Nephron (organoid): ENCODE results near the gene ABCB9.
A peak's percentile ranks its signal among the peaks of the same experiment; 100 is the strongest.

Experiments used
- H3K27ac Mint-ChIP-seq, 3 experiments: 2 replicates each; pipeline ENCODE4 v1.8.0; 2020; ENCODE audit warnings: mixed read lengths in 3 of 3, mild to moderate bottlenecking in 2 of 3, moderate library complexity in 1 of 3
- H3K27me3 Mint-ChIP-seq: 2 replicates; pipeline ENCODE4 v1.8.0; 2021; ENCODE audit warnings: low read depth, mild to moderate bottlenecking, moderate library complexity, mixed read lengths
- H3K36me3 Mint-ChIP-seq: 2 replicates; pipeline ENCODE4 v1.8.0; 2020; ENCODE audit warnings: low read depth, mixed read lengths
- H3K4me1 Mint-ChIP-seq: 2 replicates; pipeline ENCODE4 v1.8.0; 2020; ENCODE audit warnings: mixed read lengths
- H3K4me3 Mint-ChIP-seq, 3 experiments: 2 replicates each; pipeline ENCODE4 v1.8.0; 2020; ENCODE audit warnings: mild to moderate bottlenecking in 3 of 3, mixed read lengths in 3 of 3, moderate library complexity in 2 of 3
- H3K9me3 Mint-ChIP-seq: 2 replicates; pipeline ENCODE4 v1.8.0; 2020; ENCODE audit warnings: mixed read lengths
- TF ChIP-seq, protein P1 (sequence below), 3 experiments: fragments of 200-600 bp; sonication (generic); IDR thresholded peaks; one replicate each; pipeline ENCODE4 v1.5.0; 2021; ENCODE audit warnings: antibody characterized with exemption in 3 of 3; ENCODE audit not compliant: unreplicated experiment in 3 of 3

Gene ABCB9

DNA sequence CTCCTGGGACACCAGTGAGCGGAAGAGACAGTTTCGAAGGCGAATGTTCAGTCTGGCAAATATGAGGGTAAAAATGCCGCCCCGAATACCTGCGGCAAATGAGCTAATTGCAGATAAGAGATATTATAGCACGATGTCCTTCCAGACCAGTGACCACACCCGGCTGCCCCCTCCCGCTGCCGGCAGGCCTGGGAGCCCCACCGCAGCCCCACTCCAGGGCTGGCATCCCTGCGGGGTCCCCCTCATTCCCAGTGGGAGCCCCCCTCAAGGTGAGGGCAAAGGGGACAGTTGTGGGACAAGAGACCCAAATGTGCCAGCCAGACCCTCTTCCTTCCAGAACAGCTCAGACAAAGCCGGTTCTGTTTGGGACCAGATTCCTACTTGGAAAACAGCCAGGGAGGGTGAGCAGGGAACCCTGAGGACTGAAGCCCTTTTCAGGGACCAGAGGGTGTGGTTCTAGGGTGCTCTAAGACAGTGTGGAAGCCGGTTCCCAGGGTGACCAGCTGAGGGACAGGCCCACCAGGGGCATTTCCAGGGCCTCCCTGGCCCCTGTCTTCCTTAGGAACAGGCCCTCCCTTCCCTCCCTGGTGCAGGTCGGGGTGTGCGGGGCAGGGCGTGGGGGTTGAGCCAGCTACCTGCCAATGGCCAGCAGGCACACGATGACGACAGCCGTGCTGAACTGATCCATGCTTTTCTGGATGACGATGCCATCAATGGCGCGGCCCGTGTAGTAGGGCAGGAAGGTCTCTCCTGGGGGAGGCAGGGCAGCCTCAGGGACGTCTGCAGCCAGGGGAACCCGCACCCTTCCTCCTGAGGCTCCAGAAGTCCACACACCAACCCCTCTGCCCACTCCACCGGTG lies 16.2 kb downstream of the ABCB9 start:
- Mint-ChIP-seq H3K4me3 (no peak overlapping the region), H3K27ac (no peak overlapping the region), H3K4me1 (peaks cover 13% of the 10 kb centered on the region), H3K27me3 (peaks cover 3% of the 10 kb centered on the region), H3K9me3 (no peaks in the 10 kb centered on the region), H3K36me3 (peaks cover 7% of the 10 kb centered on the region)
- TF ChIP-seq, protein P1, sequence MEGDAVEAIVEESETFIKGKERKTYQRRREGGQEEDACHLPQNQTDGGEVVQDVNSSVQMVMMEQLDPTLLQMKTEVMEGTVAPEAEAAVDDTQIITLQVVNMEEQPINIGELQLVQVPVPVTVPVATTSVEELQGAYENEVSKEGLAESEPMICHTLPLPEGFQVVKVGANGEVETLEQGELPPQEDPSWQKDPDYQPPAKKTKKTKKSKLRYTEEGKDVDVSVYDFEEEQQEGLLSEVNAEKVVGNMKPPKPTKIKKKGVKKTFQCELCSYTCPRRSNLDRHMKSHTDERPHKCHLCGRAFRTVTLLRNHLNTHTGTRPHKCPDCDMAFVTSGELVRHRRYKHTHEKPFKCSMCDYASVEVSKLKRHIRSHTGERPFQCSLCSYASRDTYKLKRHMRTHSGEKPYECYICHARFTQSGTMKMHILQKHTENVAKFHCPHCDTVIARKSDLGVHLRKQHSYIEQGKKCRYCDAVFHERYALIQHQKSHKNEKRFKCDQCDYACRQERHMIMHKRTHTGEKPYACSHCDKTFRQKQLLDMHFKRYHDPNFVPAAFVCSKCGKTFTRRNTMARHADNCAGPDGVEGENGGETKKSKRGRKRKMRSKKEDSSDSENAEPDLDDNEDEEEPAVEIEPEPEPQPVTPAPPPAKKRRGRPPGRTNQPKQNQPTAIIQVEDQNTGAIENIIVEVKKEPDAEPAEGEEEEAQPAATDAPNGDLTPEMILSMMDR (IDR thresholded peaks at IDR 0.05; ENCODE audit: unreplicated experiment in 3 of 3), result no peak

DNA sequence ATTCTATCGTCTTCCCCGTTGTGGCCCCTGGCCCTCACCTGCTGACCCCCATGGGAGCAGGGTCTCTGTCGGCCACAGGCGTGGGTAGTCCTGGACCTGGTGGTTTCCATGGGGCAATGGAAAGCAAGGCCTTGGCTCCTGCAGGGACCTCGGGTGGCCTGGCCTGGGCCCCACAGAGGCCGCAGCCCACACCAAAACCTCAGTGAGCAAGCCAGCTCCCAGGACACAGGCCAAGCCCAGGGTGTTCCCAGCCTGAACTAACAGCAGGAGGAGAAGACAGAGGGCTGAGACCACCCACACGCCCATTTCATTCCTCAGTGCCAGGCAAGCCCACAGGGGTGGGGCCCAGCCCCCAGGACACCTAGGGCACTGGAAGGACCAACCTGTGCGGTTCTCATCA lies 16.9 kb downstream of the ABCB9 start:
- Mint-ChIP-seq H3K9me3 (no peaks in the 10 kb centered on the region), H3K36me3 (peaks cover 7% of the 10 kb centered on the region), H3K27ac (no peak overlapping the region), H3K4me3 (no peak overlapping the region), H3K27me3 (peaks cover 3% of the 10 kb centered on the region), H3K4me1 (peaks cover 11% of the 10 kb centered on the region)
- TF ChIP-seq, protein P1 (IDR thresholded peaks at IDR 0.05; ENCODE audit: unreplicated experiment in 3 of 3), result no peak

DNA sequence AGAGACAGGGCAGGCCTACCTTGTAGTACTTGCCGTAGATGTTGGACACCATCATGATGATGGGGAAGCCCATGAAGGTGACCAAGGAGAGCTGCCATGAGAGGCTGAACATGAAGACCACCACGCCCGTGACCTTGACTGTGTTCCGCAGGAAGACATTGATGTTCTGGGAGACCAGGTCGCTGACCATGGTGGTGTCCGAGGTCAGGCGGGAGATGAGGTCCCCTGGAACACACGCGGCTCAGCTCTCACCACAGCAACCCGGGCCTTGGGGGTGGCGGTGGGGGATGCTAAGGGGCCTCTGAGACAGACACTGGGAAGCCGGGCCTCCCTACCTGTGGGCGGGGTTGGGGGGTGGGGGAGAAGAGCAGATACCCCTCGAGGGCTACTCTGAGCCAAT lies 17.7 kb downstream of the ABCB9 start:
- Mint-ChIP-seq H3K27me3 (peaks cover 3% of the 10 kb centered on the region), H3K4me1 (peaks cover 11% of the 10 kb centered on the region), H3K4me3 (no peak overlapping the region), H3K9me3 (no peaks in the 10 kb centered on the region), H3K36me3 (peaks cover 7% of the 10 kb centered on the region), H3K27ac (no peak overlapping the region)
- TF ChIP-seq, protein P1 (IDR thresholded peaks at IDR 0.05; ENCODE audit: unreplicated experiment in 3 of 3), result no peak

DNA sequence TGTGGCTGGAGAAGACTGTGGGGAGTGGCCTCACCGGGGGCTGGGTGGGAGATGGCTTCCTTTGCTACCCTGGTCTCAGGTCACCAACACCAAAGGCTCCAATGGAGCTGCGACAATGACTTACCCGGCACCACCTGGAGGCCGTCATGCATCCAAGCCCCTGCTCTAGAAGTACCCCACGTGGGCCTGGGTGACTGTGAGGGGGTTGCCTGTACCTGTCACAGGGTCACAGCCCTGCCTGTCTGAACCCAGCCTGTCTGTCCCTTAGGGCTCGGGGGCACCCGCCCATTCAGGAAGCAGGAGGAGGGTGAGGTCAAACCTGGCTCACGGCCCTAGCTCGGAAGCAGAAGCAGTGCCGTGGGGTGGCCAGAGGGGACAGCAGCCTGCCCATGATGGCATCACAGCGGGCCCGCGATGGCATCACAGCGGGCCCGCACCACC lies 18.9 kb downstream of the ABCB9 start:
- TF ChIP-seq, protein P1 (IDR thresholded peaks at IDR 0.05; ENCODE audit: unreplicated experiment in 3 of 3), result no peak
- H3K4me3 Mint-ChIP-seq, result no peak overlapping the region
- peak overlapping the region in 1 of 3 experiments; percentile 10 for H3K27ac Mint-ChIP-seq
- H3K27me3 Mint-ChIP-seq, result peaks cover 3% of the 10 kb centered on the region
- peaks cover 14% of the 10 kb centered on the region for H3K4me1 Mint-ChIP-seq
- H3K9me3 Mint-ChIP-seq, result no peaks in the 10 kb centered on the region
- peaks cover 7% of the 10 kb centered on the region for H3K36me3 Mint-ChIP-seq

DNA sequence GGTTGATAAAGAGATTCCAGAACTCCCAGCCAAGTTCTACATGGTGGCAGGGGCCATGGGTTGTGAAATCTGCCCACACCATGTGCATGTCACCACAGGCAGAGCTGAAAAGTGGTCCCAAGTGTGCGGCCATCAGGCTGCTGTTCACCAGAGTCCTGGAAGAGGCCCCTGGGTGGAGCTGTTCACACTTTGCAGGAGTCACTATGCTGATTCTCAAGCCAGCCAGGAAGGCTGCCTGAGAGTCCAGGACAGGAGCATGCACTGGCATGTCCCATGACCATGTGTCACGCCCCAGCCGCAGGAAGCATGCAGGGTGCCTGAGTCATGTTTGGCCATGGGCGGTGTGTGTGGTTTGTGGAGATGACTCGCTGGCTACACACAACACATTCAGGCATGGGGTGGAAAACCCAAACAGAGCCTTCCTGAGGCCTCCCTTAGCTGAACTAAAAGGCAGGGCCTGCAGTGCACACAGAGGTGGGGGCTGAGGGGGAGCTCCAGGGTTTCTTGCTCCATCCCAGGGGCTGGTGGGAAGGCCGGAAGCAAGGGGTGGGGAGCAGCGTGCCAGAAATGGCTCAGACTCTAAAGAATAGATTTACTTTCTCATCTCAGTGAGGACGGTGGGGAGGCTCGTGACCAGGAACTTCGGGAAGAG lies 19.4 kb downstream of the ABCB9 start:
- Mint-ChIP-seq H3K27ac (peak overlapping the region in 1 of 3 experiments; percentile 10), H3K9me3 (no peaks in the 10 kb centered on the region), H3K4me3 (no peak overlapping the region), H3K27me3 (peaks cover 3% of the 10 kb centered on the region), H3K36me3 (peaks cover 7% of the 10 kb centered on the region), H3K4me1 (peaks cover 10% of the 10 kb centered on the region)
- TF ChIP-seq, protein P1 (IDR thresholded peaks at IDR 0.05; ENCODE audit: unreplicated experiment in 3 of 3), result no peak
